K562 (cell line): ENCODE measurements around the gene SEPTIN12. TPM values are rescaled to one million over a fixed set of nuclear protein-coding genes. Genes with fewer than 3 reads are reported as not detected.

ENCODE experiments used
- CREM ChIP-seq: IDR thresholded peaks from 2 replicates; pipeline ENCODE4 v1.6.1; 2014; ENCODE audit warnings: antibody characterized with exemption, low read depth
- CTBP1 ChIP-seq: fragments of 450-650 bp; IDR thresholded peaks from 2 replicates; pipeline ENCODE4 v1.6.1; 2016; ENCODE audit warnings: borderline replicate concordance
- CTCFL ChIP-seq: IDR thresholded peaks from 2 replicates; pipeline ENCODE4 v1.6.1; 2011; ENCODE audit warnings: borderline replicate concordance, low read depth, mild to moderate bottlenecking, moderate library complexity, low read length; ENCODE audit not compliant: insufficient read depth, poor library complexity, severe bottlenecking
- DIDO1 ChIP-seq: fragments of 450-650 bp; IDR thresholded peaks from 2 replicates; pipeline ENCODE4 v1.6.1; 2016; ENCODE audit warnings: low read depth, missing biosample characterization, missing genetic modification characterization
- EP400 ChIP-seq: fragments of 450-650 bp; IDR thresholded peaks from 2 replicates; pipeline ENCODE4 v1.6.1; 2017; ENCODE audit warnings: antibody characterized with exemption, mild to moderate bottlenecking, moderate library complexity
- FOXK2 ChIP-seq, 2 experiments: fragments of 450-650 bp; IDR thresholded peaks in 1 of 2; conservative IDR thresholded peaks in 1 of 2; 2 replicates each; pipeline ENCODE4 v1.6.1; 2016; ENCODE audit warnings: low read depth in 2 of 2, mild to moderate bottlenecking in 1 of 2
- HLTF ChIP-seq: fragments of 450-650 bp; IDR thresholded peaks from 2 replicates; pipeline ENCODE4 v1.6.1; 2016
- MCM2 ChIP-seq: fragments of 450-650 bp; IDR thresholded peaks from 2 replicates; pipeline ENCODE4 v1.6.1; 2017; ENCODE audit warnings: low read depth, mild to moderate bottlenecking
- NFE2L1 ChIP-seq: fragments of 450-650 bp; IDR thresholded peaks from 2 replicates; pipeline ENCODE4 v1.6.1; 2016; ENCODE audit warnings: missing genetic modification characterization, low read depth, mild to moderate bottlenecking, missing compliant biosample characterization, moderate library complexity, borderline replicate concordance
- SUPT5H ChIP-seq: fragments of 450-650 bp; IDR thresholded peaks from 2 replicates; pipeline ENCODE4 v1.6.1; 2016
- TGIF2 ChIP-seq: sonication (generic); formaldehyde crosslinking; IDR thresholded peaks from 2 replicates; pipeline ENCODE4 v1.8.1; 2022; ENCODE audit warnings: mild to moderate bottlenecking, missing genetic modification reagents, moderate library complexity
- YY1 ChIP-seq, 3 experiments: IDR thresholded peaks; 2 replicates each; pipeline ENCODE4 v1.6.1; 2011; ENCODE audit warnings: low read length in 2 of 3, mild to moderate bottlenecking in 2 of 3, moderate library complexity in 2 of 3, borderline replicate concordance in 1 of 3, control low read depth in 1 of 3, low read depth in 1 of 3; ENCODE audit not compliant: insufficient read depth in 3 of 3, insufficient replicate concordance in 2 of 3, control insufficient read depth in 1 of 3, insufficient read length in 1 of 3; ENCODE audit errors: extremely low read depth in 1 of 3
- ZNF282 ChIP-seq: sonication (generic); formaldehyde crosslinking; IDR thresholded peaks from 2 replicates; pipeline ENCODE4 v1.8.1; 2023; ENCODE audit warnings: missing genetic modification reagents
- polyA plus RNA-seq, 8 experiments: library from polyadenylated mRNA; depleted of rRNA in 4 of 8; stranded (reverse) in 5 of 8; unstranded in 3 of 8; fragments of >200 nt; fragmentation: Nextera tagmentation in 2 of 8; fragmentation: Illumina TruSeq in 1 of 8; extraction: Ambion mirVana in 2 of 8; extraction: Trizol in 1 of 8; gene quantifications; 2 replicates each; pipeline versions ENCODE4 v1.2.1 to v1.2.3, GENCODE V29; 2011 to 2014; ENCODE audit warnings: inconsistent platforms in 1 of 8, missing spikeins in 1 of 8
- total RNA-seq, 7 experiments: library from RNA; depleted of rRNA in 6 of 7; stranded (reverse); fragments of >200 nt in 6 of 7; fragmentation: Illumina TruSeq in 2 of 7; extraction: Trizol in 2 of 7; gene quantifications; 2 replicates each; pipeline versions ENCODE4 v1.2.1 to v1.2.3, GENCODE V29; 2011 to 2021; ENCODE audit warnings: low replicate concordance in 1 of 7
- TF ChIP-seq, protein P1 (sequence below): fragments of 450-650 bp; IDR thresholded peaks from 2 replicates; pipeline ENCODE4 v1.6.1; 2014; ENCODE audit warnings: low read depth, mild to moderate bottlenecking, moderate library complexity, borderline replicate concordance
- TF ChIP-seq, protein P2 (sequence below): sonication (generic); formaldehyde crosslinking; IDR thresholded peaks from 2 replicates; pipeline ENCODE4 v1.8.0; 2023; ENCODE audit warnings: mild to moderate bottlenecking, missing genetic modification reagents
- TF ChIP-seq, protein P3 (sequence below): fragments of 450-650 bp; formaldehyde crosslinking; IDR thresholded peaks from 2 replicates; pipeline ENCODE4 v1.4.0; 2020; ENCODE audit warnings: mild to moderate bottlenecking, moderate library complexity
- TF ChIP-seq, protein P4 (sequence below): fragments of 450-650 bp; IDR thresholded peaks from 2 replicates; pipeline ENCODE4 v1.6.1; 2016; ENCODE audit warnings: missing biosample characterization, missing genetic modification characterization
- TF ChIP-seq, protein P5 (sequence below): fragments of 450-650 bp; formaldehyde crosslinking; IDR thresholded peaks from 2 replicates; pipeline ENCODE4 v1.4.0; 2020; ENCODE audit warnings: mild to moderate bottlenecking

Gene SEPTIN12
- total and polyA plus RNA-seq, 9 of the 15 experiments (the other 6 are each of a cell fraction or from before 2014, with no cell fraction given), result not detected

GRCh38 chr16:4766875-4767628 is 21.1 kb downstream of the SEPTIN12 start, which contains the start of gene ZNF500 (continued):
- TF ChIP-seq, protein P1, sequence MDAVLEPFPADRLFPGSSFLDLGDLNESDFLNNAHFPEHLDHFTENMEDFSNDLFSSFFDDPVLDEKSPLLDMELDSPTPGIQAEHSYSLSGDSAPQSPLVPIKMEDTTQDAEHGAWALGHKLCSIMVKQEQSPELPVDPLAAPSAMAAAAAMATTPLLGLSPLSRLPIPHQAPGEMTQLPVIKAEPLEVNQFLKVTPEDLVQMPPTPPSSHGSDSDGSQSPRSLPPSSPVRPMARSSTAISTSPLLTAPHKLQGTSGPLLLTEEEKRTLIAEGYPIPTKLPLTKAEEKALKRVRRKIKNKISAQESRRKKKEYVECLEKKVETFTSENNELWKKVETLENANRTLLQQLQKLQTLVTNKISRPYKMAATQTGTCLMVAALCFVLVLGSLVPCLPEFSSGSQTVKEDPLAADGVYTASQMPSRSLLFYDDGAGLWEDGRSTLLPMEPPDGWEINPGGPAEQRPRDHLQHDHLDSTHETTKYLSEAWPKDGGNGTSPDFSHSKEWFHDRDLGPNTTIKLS, result peak; percentile 86
- TF ChIP-seq FOXK2 (conservative IDR thresholded peaks at IDR 0.05 in 1 of 2, IDR thresholded peaks at IDR 0.05 in 1 of 2; ENCODE audit: low read depth in 2 of 2) (peak; percentile 80 to 85), SUPT5H (peak; percentile 86), ZNF282 (CRISPR knock-in tag) (no peak), CTCFL (no peak), CTBP1 (peak; percentile 57; the same call in 1 of the 2 replicates), MCM2 (no peak), HLTF (0 out of 2 replicates have a peak, but pooled peaks have one; percentile 29), TGIF2 (CRISPR knock-in tag) (no peak), DIDO1 (tag) (peak; percentile 54), NFE2L1 (tag) (no peak), EP400 (peak; percentile 85), CREM (peak; percentile 94), YY1 (IDR thresholded peaks at IDR 0.05; ENCODE audit: borderline replicate concordance in 1 of 3, control insufficient read depth in 1 of 3, extremely low read depth in 1 of 3, insufficient read depth in 3 of 3, insufficient read length in 1 of 3, insufficient replicate concordance in 2 of 3, low read depth in 1 of 3, low read length in 2 of 3) (peak in 2 of 3 experiments; percentile 29 to 77)
- TF ChIP-seq, protein P2, sequence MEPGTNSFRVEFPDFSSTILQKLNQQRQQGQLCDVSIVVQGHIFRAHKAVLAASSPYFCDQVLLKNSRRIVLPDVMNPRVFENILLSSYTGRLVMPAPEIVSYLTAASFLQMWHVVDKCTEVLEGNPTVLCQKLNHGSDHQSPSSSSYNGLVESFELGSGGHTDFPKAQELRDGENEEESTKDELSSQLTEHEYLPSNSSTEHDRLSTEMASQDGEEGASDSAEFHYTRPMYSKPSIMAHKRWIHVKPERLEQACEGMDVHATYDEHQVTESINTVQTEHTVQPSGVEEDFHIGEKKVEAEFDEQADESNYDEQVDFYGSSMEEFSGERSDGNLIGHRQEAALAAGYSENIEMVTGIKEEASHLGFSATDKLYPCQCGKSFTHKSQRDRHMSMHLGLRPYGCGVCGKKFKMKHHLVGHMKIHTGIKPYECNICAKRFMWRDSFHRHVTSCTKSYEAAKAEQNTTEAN, result 0 out of 2 replicates have a peak, but pooled peaks have one; percentile 39
- TF ChIP-seq, protein P3, sequence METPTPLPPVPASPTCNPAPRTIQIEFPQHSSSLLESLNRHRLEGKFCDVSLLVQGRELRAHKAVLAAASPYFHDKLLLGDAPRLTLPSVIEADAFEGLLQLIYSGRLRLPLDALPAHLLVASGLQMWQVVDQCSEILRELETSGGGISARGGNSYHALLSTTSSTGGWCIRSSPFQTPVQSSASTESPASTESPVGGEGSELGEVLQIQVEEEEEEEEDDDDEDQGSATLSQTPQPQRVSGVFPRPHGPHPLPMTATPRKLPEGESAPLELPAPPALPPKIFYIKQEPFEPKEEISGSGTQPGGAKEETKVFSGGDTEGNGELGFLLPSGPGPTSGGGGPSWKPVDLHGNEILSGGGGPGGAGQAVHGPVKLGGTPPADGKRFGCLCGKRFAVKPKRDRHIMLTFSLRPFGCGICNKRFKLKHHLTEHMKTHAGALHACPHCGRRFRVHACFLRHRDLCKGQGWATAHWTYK, result peak; percentile 68
- TF ChIP-seq, protein P4, sequence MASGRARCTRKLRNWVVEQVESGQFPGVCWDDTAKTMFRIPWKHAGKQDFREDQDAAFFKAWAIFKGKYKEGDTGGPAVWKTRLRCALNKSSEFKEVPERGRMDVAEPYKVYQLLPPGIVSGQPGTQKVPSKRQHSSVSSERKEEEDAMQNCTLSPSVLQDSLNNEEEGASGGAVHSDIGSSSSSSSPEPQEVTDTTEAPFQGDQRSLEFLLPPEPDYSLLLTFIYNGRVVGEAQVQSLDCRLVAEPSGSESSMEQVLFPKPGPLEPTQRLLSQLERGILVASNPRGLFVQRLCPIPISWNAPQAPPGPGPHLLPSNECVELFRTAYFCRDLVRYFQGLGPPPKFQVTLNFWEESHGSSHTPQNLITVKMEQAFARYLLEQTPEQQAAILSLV (tag), result no peak
- TF ChIP-seq, protein P5, sequence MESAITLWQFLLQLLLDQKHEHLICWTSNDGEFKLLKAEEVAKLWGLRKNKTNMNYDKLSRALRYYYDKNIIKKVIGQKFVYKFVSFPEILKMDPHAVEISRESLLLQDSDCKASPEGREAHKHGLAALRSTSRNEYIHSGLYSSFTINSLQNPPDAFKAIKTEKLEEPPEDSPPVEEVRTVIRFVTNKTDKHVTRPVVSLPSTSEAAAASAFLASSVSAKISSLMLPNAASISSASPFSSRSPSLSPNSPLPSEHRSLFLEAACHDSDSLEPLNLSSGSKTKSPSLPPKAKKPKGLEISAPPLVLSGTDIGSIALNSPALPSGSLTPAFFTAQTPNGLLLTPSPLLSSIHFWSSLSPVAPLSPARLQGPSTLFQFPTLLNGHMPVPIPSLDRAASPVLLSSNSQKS (CRISPR knock-in tag), result no peak
